Panc1 (cell line): ENCODE data around the gene JDP2. TPM values are rescaled to one million over a fixed set of nuclear protein-coding genes. Genes with fewer than 3 reads are reported as not detected.

Source experiments
- ATAC-seq: fragments of 200-7000 bp; cut with Tn5 transposase; 2 replicates; pipeline ENCODE4 v1.9.1; 2020; ENCODE audit warnings: mild to moderate bottlenecking, moderate library complexity
- BruUV-seq: library from RNA; stranded (reverse); fragments of 400-500 nt; replicated peaks from 2 replicates; lab custom pipeline; 2021; lab: Mats Ljungman, UMichigan
- CTCF ChIA-PET: fragments of 300-600 bp; sonication (Branson Sonifier 250); formaldehyde crosslinking; loops from one replicate; lab custom pipeline; 2022; ENCODE audit warnings: antibody characterized with exemption; lab: Charles Lee
- POLR2A ChIA-PET: fragments of 300-600 bp; sonication (Branson Sonifier 250); formaldehyde crosslinking; loops from one replicate; lab custom pipeline; 2022; ENCODE audit warnings: antibody characterized with exemption; lab: Charles Lee
- DNase-seq: peaks from one replicate; pipeline ENCODE4 v3.0.0-alpha.2; 2010; ENCODE audit warnings: low read depth, low spot score
- H3K27ac ChIP-seq: 2 replicates; pipeline ENCODE4 v1.5.1; 2011; ENCODE audit warnings: mild to moderate bottlenecking, low read length, inconsistent platforms
- H3K27me3 ChIP-seq: fragments of 200-500 bp; sonication (Bioruptor generic); 2 replicates; pipeline ENCODE4 v1.6.0; 2014; ENCODE audit warnings: low read length, inconsistent platforms; ENCODE audit not compliant: control insufficient read depth, insufficient read depth
- H3K36me3 ChIP-seq: fragments of 200-500 bp; sonication (Bioruptor generic); 2 replicates; pipeline ENCODE4 v1.5.1; 2014; ENCODE audit warnings: inconsistent platforms, mild to moderate bottlenecking, low read length, moderate library complexity; ENCODE audit not compliant: control insufficient read depth, insufficient read depth
- H3K4me1 ChIP-seq: 2 replicates; pipeline ENCODE4 v1.5.1; 2011; ENCODE audit warnings: inconsistent platforms, mild to moderate bottlenecking, low read length, moderate library complexity; ENCODE audit not compliant: control insufficient read depth, insufficient read depth
- H3K4me3 ChIP-seq, 2 experiments: 2 replicates each; pipeline ENCODE4 v1.5.1; 2011 to 2012; ENCODE audit warnings: low read depth in 2 of 2, low read length in 2 of 2, mild to moderate bottlenecking in 2 of 2, inconsistent platforms in 1 of 2, moderate library complexity in 1 of 2
- H3K9me3 ChIP-seq: fragments of 200-500 bp; sonication (Bioruptor generic); 2 replicates; pipeline ENCODE4 v1.5.1; 2014; ENCODE audit warnings: low read depth, mild to moderate bottlenecking, inconsistent platforms, low read length, moderate library complexity; ENCODE audit not compliant: control insufficient read depth, insufficient read depth
- CTCF ChIP-seq: fragments of 450-650 bp; IDR thresholded peaks from 2 replicates; pipeline ENCODE4 v1.5.1; 2017; ENCODE audit warnings: mild to moderate bottlenecking
- POLR2AphosphoS5 ChIP-seq: IDR thresholded peaks from 2 replicates; pipeline ENCODE4 v1.6.1; 2012; ENCODE audit warnings: mild to moderate bottlenecking, low read depth, low read length, moderate library complexity
- REST ChIP-seq, 2 experiments: IDR thresholded peaks; 2 replicates each; pipeline ENCODE4 v1.6.1; 2011 to 2012; ENCODE audit warnings: low read depth in 2 of 2, control low read depth in 1 of 2, low read length in 1 of 2, mild to moderate bottlenecking in 1 of 2, moderate library complexity in 1 of 2; ENCODE audit not compliant: insufficient read depth in 1 of 2
- SIN3A ChIP-seq: IDR thresholded peaks from 2 replicates; pipeline ENCODE4 v1.6.1; 2012; ENCODE audit warnings: low read depth, mild to moderate bottlenecking, low read length, moderate library complexity, borderline replicate concordance; ENCODE audit not compliant: insufficient read depth
- TCF7L2 ChIP-seq: IDR thresholded peaks from 2 replicates; pipeline ENCODE4 v1.6.1; 2011; ENCODE audit warnings: mild to moderate bottlenecking, low read depth, low read length, inconsistent platforms
- in situ Hi-C: cut with HindIII; loops from 2 replicates; pipeline ENCODE4 v1.10.0; 2016; ENCODE audit warnings: low sequenced_read_pairs, low pct_unique_long_range_greater_than_20kb
- intact Hi-C: fragments of 100-400 bp; cut with micrococcal nuclease; formaldehyde crosslinking; loops from one replicate; pipeline ENCODE4 v1.10.0; 2022; ENCODE audit not compliant: unreplicated experiment
- total RNA-seq: library from RNA; stranded (reverse); gene quantifications from one replicate; pipeline ENCODE4 v1.2.1, GENCODE V29; 2021; ENCODE audit not compliant: unreplicated experiment

Gene JDP2
- total RNA-seq, 1 experiment from 2014 or later, result 17.5 TPM

GRCh38 chr14:75443203-75443969, 15.6 kb downstream of the JDP2 start:
- H3K27ac ChIP-seq, result no peak overlapping the region
- intact Hi-C loops, result no loop called here
- TF ChIP-seq SIN3A, result no peak
- no peak for TF ChIP-seq POLR2AphosphoS5
- no peak for TF ChIP-seq TCF7L2
- no peak for TF ChIP-seq CTCF
- TF ChIP-seq REST (IDR thresholded peaks at IDR 0.05; ENCODE audit: insufficient read depth in 1 of 2, low read depth in 2 of 2, low read length in 1 of 2), result no peak
- POLR2A ChIA-PET, result no interaction called here
- no peak overlapping the region for H3K4me3 ChIP-seq
- H3K36me3 ChIP-seq, result no peaks in the 10 kb centered on the region
- no peaks in the 10 kb centered on the region for H3K9me3 ChIP-seq
- no peaks in the 10 kb centered on the region for H3K27me3 ChIP-seq
- CTCF ChIA-PET, result no interaction called here
- no peaks in the 10 kb centered on the region for H3K4me1 ChIP-seq
- BruUV-seq, result no TSS peak
- DNase-seq (no peak), ATAC-seq (no peak)
- in situ Hi-C loops, result no loop called here

- intact Hi-C loops (no loop called here), in situ Hi-C loops (no loop called here)
- no peaks in the 10 kb centered on the region for H3K36me3 ChIP-seq
- no peaks in the 10 kb centered on the region for H3K27me3 ChIP-seq
- POLR2A ChIA-PET, result no interaction called here
- CTCF ChIA-PET, result no interaction called here
- no peak overlapping the region for H3K4me3 ChIP-seq
- ATAC-seq, result no peak
- TF ChIP-seq SIN3A (no peak), POLR2AphosphoS5 (no peak)
- no peaks in the 10 kb centered on the region for H3K9me3 ChIP-seq
- no peaks in the 10 kb centered on the region; the same call in 1 of the 2 replicates for H3K4me1 ChIP-seq
- no peak for DNase-seq
- BruUV-seq, result no TSS peak
- H3K27ac ChIP-seq, result no peak overlapping the region
These were observed 17.4 kb downstream of the JDP2 start for GRCh38 chr14:75445236-75445635.

GRCh38 chr14:75445963-75446362, 18.1 kb downstream of the JDP2 start:
- Histone ChIP-seq H3K4me3 (no peak overlapping the region), H3K27me3 (no peaks in the 10 kb centered on the region), H3K4me1 (no peaks in the 10 kb centered on the region; the same call in 1 of the 2 replicates), H3K27ac (no peak overlapping the region), H3K36me3 (no peaks in the 10 kb centered on the region), H3K9me3 (no peaks in the 10 kb centered on the region)
- DNase-seq, result no peak
- ChIA-PET CTCF (no interaction called here), POLR2A (no interaction called here)
- intact Hi-C loops (no loop called here), in situ Hi-C loops (no loop called here)
- TF ChIP-seq SIN3A (no peak), POLR2AphosphoS5 (no peak)
- no peak for ATAC-seq
- TSS peak; percentile 61 for BruUV-seq
